ENCODE measurements around the gene CEP290.

CEP290 gene

GRCh38 chr12:88044035-88044434 is 97.9 kb downstream of the CEP290 start:
- Histone ChIP-seq H3K27me3 (ENCODE audit: insufficient read depth, poor library complexity, severe bottlenecking) (no peaks in the 10 kb centered on the region), H3K4me3 (replicated peaks; ENCODE audit: insufficient read depth, low read length) (no peak overlapping the region), H3K27ac (replicated peaks) (no peak overlapping the region)
- no peak for DNase-seq (ENCODE audit: low read depth in 1 of 2, low spot score in 1 of 2)
- no peak for TF ChIP-seq CTCF (IDR thresholded peaks at IDR 0.05; ENCODE audit: insufficient read depth, low read length)
- no peak for TF ChIP-seq SPI1 (IDR thresholded peaks at IDR 0.05; ENCODE audit: borderline replicate concordance, low read depth)

DNA sequence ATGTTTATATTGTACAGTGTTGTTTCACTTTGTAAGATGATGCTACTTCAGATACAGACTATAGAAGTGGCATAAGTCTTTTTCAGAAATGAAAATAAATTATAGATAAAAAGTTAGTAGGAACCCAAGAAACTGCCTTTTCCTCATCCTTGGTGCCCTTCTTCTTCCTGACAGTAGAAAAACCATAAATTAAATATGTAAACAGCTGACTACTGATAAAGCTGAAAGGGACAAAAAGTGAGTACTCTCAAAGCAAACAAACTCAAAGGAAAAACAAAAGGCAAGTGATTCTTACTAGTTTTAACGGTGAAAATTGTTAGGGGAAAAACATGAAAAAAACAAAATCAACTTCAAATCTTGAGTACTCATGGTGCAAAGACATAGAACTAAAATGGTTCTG is 104.1 kb downstream of the CEP290 start:
- TF ChIP-seq SPI1 (IDR thresholded peaks at IDR 0.05; ENCODE audit: borderline replicate concordance, low read depth), result no peak
- no peak for TF ChIP-seq GABPA (IDR thresholded peaks at IDR 0.05; ENCODE audit: low read depth)
- no peak for TF ChIP-seq POLR2AphosphoS5 (IDR thresholded peaks at IDR 0.05; ENCODE audit: low read depth)
- TF ChIP-seq, protein P1, sequence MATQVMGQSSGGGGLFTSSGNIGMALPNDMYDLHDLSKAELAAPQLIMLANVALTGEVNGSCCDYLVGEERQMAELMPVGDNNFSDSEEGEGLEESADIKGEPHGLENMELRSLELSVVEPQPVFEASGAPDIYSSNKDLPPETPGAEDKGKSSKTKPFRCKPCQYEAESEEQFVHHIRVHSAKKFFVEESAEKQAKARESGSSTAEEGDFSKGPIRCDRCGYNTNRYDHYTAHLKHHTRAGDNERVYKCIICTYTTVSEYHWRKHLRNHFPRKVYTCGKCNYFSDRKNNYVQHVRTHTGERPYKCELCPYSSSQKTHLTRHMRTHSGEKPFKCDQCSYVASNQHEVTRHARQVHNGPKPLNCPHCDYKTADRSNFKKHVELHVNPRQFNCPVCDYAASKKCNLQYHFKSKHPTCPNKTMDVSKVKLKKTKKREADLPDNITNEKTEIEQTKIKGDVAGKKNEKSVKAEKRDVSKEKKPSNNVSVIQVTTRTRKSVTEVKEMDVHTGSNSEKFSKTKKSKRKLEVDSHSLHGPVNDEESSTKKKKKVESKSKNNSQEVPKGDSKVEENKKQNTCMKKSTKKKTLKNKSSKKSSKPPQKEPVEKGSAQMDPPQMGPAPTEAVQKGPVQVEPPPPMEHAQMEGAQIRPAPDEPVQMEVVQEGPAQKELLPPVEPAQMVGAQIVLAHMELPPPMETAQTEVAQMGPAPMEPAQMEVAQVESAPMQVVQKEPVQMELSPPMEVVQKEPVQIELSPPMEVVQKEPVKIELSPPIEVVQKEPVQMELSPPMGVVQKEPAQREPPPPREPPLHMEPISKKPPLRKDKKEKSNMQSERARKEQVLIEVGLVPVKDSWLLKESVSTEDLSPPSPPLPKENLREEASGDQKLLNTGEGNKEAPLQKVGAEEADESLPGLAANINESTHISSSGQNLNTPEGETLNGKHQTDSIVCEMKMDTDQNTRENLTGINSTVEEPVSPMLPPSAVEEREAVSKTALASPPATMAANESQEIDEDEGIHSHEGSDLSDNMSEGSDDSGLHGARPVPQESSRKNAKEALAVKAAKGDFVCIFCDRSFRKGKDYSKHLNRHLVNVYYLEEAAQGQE (IDR thresholded peaks at IDR 0.05; ENCODE audit: insufficient replicate concordance, low read depth), result no peak
- no peak for TF ChIP-seq CTCF (IDR thresholded peaks at IDR 0.05; ENCODE audit: insufficient read depth, low read length)
- no peak overlapping the region for H3K27ac ChIP-seq (replicated peaks)
- H3K4me3 ChIP-seq (replicated peaks; ENCODE audit: insufficient read depth, low read length), result no peak overlapping the region
- H3K27me3 ChIP-seq (ENCODE audit: insufficient read depth, poor library complexity, severe bottlenecking), result no peaks in the 10 kb centered on the region
- DNase-seq (ENCODE audit: low read depth in 1 of 2, low spot score in 1 of 2), result no peak

- peak overlapping the region; percentile 84 for H3K27ac ChIP-seq (replicated peaks)
- TF ChIP-seq GABPA (IDR thresholded peaks at IDR 0.05; ENCODE audit: low read depth), result no peak
Measured at GRCh38 chr12:88036353-88036965, 105.4 kb downstream of the CEP290 start.

GRCh38 chr12:88035907-88036289 is 106.0 kb downstream of the CEP290 start:
- H3K27ac ChIP-seq (replicated peaks), result peak overlapping the region; percentile 84
- H3K4me3 ChIP-seq (replicated peaks; ENCODE audit: insufficient read depth, low read length), result peak overlapping the region; percentile 79
- H3K27me3 ChIP-seq (ENCODE audit: insufficient read depth, poor library complexity, severe bottlenecking), result no peaks in the 10 kb centered on the region
- DNase-seq (ENCODE audit: low read depth in 1 of 2, low spot score in 1 of 2), result no peak
- TF ChIP-seq, protein P1 (IDR thresholded peaks at IDR 0.05; ENCODE audit: insufficient replicate concordance, low read depth), result no peak
- TF ChIP-seq GABPA (IDR thresholded peaks at IDR 0.05; ENCODE audit: low read depth) (no peak), CTCF (IDR thresholded peaks at IDR 0.05; ENCODE audit: insufficient read depth, low read length) (no peak), POLR2AphosphoS5 (IDR thresholded peaks at IDR 0.05; ENCODE audit: low read depth) (no peak), SPI1 (IDR thresholded peaks at IDR 0.05; ENCODE audit: borderline replicate concordance, low read depth) (no peak)

More at GRCh38 chr12:88036353-88036965, 105.4 kb downstream of the CEP290 start:
- peak; percentile 27 to 51 for DNase-seq (ENCODE audit: low read depth in 1 of 2, low spot score in 1 of 2)
- Histone ChIP-seq H3K27me3 (ENCODE audit: insufficient read depth, poor library complexity, severe bottlenecking) (no peaks in the 10 kb centered on the region), H3K4me3 (replicated peaks; ENCODE audit: insufficient read depth, low read length) (peak overlapping the region; percentile 79)

Measured in HL-60 (cell line).